Cardiac fibroblast (primary cell): Measurements from ENCODE around the gene PYGL.

Experiments
- DNase-seq, 2 donors: peaks; one replicate each; pipeline versions ENCODE4 v3.0.0 to v3.0.0-alpha.2; 2010; ENCODE audit warnings: low read depth in 2 of 2
- H3K4me3 ChIP-seq, 2 donors: replicated peaks in 1 of 2; 1 replicate in 1 of 2; 2 replicates in 1 of 2; pipeline ENCODE4 v1.5.1; 2011; ENCODE audit warnings: low read depth in 2 of 2, low read length in 2 of 2, mild to moderate bottlenecking in 2 of 2, moderate library complexity in 1 of 2
- CTCF ChIP-seq: IDR thresholded peaks from one replicate; pipeline ENCODE4 v1.5.1; 2011; ENCODE audit warnings: low read depth, mild to moderate bottlenecking, low read length, inconsistent platforms

Gene PYGL

DNA sequence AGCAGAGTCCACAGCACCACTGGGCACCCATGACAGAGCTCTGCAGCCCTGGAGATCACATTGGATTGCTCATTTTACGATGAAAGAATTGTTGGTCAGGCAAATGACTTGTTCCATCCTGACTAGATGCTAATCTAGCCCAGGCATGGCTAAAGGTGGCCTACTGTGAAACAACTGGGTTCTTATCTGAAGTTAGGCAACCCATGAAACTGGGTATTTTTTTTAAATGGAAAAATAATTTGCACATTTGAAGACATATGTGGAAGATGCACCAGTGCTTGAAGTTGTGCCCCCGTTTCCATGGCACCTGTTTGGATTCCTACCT is 8.3 kb downstream of the PYGL start:
- H3K4me3 ChIP-seq = no peak overlapping the region
- no peak for DNase-seq
- no peak for TF ChIP-seq CTCF

GRCh38 chr14:50935126-50936015 is 8.9 kb downstream of the PYGL start:
- no peak for TF ChIP-seq CTCF
- DNase-seq = no peak
- no peak overlapping the region for H3K4me3 ChIP-seq

- TF ChIP-seq CTCF = no peak
- no peak for DNase-seq
- no peak overlapping the region for H3K4me3 ChIP-seq
Observed at GRCh38 chr14:50932592-50933495, 11.4 kb downstream of the PYGL start.

GRCh38 chr14:50932156-50932555 is 12.1 kb downstream of the PYGL start:
- TF ChIP-seq CTCF = no peak
- no peak overlapping the region for H3K4me3 ChIP-seq
- no peak for DNase-seq

- no peak for DNase-seq
- TF ChIP-seq CTCF = no peak
- H3K4me3 ChIP-seq = no peak overlapping the region
Observed at GRCh38 chr14:50931559-50931958, 12.7 kb downstream of the PYGL start.

- no peak overlapping the region for H3K4me3 ChIP-seq
- no peak for TF ChIP-seq CTCF
- DNase-seq = no peak
Observed at GRCh38 chr14:50929506-50929905, 14.8 kb downstream of the PYGL start.
